Measurements from ENCODE around the gene PLAC8L1.

PLAC8L1 gene

DNA sequence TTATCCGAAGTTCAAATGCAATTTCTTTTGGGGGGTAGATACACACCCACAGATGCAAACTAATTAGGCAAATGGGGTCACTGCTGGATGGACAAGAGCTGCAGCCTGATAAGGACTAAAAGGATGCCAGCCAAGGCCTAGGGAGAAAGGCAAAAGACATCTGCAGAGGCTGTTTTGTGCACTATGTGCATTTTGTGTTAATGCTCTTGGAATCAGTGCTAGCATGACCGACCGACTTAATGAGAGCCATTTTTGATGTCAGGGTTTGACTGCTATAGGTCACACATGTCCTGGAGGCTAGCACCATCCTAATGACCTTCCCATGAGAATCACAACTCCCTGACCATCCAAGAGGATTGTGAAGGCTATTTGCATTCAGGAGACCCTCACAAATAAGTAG is 34.6 kb downstream of the PLAC8L1 start:
- no peak for FAIRE-seq
- TF ChIP-seq POLR2AphosphoS5 (IDR thresholded peaks at IDR 0.05; ENCODE audit: low read depth, low read length): no peak
- TF ChIP-seq PAX5 (IDR thresholded peaks at IDR 0.05; ENCODE audit: insufficient read depth, low read length, severe bottlenecking): no peak
- no peak for TF ChIP-seq POLR2A (IDR thresholded peaks at IDR 0.05; ENCODE audit: low read depth, low read length)
- TF ChIP-seq SPI1 (IDR thresholded peaks at IDR 0.05; ENCODE audit: low read depth, low read length): no peak
- TF ChIP-seq TAF1 (IDR thresholded peaks at IDR 0.05; ENCODE audit: low read depth, low read length): no peak
- TF ChIP-seq POU2F2 (IDR thresholded peaks at IDR 0.05; ENCODE audit: low read depth, low read length): no peak
- DNase-seq (ENCODE audit: insufficient read length, low spot score): no peak

GRCh38 chr5:146069780-146070099 is 35.6 kb downstream of the PLAC8L1 start:
- FAIRE-seq: peak; percentile 26
- TF ChIP-seq POU2F2 (IDR thresholded peaks at IDR 0.05; ENCODE audit: low read depth, low read length) (no peak), POLR2A (IDR thresholded peaks at IDR 0.05; ENCODE audit: low read depth, low read length) (no peak), POLR2AphosphoS5 (IDR thresholded peaks at IDR 0.05; ENCODE audit: low read depth, low read length) (no peak), SPI1 (IDR thresholded peaks at IDR 0.05; ENCODE audit: low read depth, low read length) (no peak; the same call in 1 of the 2 replicates), TAF1 (IDR thresholded peaks at IDR 0.05; ENCODE audit: low read depth, low read length) (no peak), PAX5 (IDR thresholded peaks at IDR 0.05; ENCODE audit: insufficient read depth, low read length, severe bottlenecking) (no peak)
- DNase-seq (ENCODE audit: insufficient read length, low spot score): no peak

DNA sequence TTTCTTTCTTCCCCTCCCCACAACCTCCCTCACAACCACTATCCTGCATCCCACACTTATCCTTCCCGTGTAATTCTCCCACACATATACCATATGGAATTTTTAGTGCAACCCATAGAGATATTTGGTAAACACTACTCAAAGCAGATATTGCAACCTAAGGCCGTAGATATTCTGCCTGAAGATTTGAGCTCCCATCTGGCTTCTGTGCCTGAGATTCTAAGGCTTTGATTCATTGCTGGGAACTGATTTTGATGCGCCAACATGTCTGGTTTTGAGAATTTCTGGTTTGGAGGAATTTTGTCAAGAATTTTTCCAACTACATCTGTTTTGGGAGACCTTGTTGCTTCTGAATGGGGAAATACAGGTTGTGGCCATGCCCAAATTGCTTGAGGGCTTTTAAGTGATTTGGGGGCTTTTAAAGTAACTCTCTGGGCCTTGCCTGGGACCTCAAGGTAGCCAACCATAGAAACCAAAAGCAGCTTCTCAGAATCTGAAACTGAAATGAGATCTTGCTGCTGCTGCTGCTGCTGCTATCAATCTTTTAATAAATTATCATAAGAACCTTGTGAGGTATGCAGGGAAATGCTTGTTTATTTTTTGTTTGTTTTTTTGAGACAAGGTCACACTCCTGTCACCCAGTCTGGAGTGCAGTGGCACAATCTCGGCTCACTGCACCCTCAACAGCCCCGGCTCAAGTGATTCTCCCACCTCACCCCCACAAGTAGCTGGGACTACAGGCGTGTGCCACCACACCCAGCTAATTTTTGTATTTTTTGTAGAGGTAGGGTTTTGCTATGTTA is 36.2 kb downstream of the PLAC8L1 start:
- no peak for TF ChIP-seq PAX5 (IDR thresholded peaks at IDR 0.05; ENCODE audit: insufficient read depth, low read length, severe bottlenecking)
- TF ChIP-seq SPI1 (IDR thresholded peaks at IDR 0.05; ENCODE audit: low read depth, low read length): no peak
- TF ChIP-seq TAF1 (IDR thresholded peaks at IDR 0.05; ENCODE audit: low read depth, low read length): no peak
- no peak for TF ChIP-seq POLR2A (IDR thresholded peaks at IDR 0.05; ENCODE audit: low read depth, low read length)
- TF ChIP-seq POLR2AphosphoS5 (IDR thresholded peaks at IDR 0.05; ENCODE audit: low read depth, low read length): no peak
- no peak for TF ChIP-seq POU2F2 (IDR thresholded peaks at IDR 0.05; ENCODE audit: low read depth, low read length)
- FAIRE-seq (no peak), DNase-seq (ENCODE audit: insufficient read length, low spot score) (peak; percentile 17)

DNA sequence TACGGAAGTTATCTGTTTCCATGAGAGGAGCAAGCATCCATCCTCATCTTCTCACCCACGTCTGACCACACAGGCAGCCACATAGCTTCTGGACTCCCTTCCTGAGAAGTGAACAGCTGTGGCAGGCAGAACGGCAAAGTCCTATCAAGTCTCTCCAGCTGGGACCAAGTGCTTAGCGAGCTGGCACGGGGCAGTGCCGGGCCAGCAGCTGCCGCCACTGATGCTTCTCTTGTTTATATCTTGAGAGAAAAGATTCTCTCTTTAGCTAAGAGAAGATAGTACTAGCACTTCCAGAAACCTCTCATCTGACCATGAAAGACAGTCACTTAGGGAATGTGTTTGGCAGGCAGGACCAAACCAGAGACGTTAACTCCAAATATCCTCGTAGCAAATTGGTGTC is 37.2 kb downstream of the PLAC8L1 start:
- no peak for TF ChIP-seq POLR2A (IDR thresholded peaks at IDR 0.05; ENCODE audit: low read depth, low read length)
- TF ChIP-seq POLR2AphosphoS5 (IDR thresholded peaks at IDR 0.05; ENCODE audit: low read depth, low read length): no peak
- TF ChIP-seq TAF1 (IDR thresholded peaks at IDR 0.05; ENCODE audit: low read depth, low read length): no peak
- no peak for TF ChIP-seq PAX5 (IDR thresholded peaks at IDR 0.05; ENCODE audit: insufficient read depth, low read length, severe bottlenecking)
- TF ChIP-seq POU2F2 (IDR thresholded peaks at IDR 0.05; ENCODE audit: low read depth, low read length): no peak
- TF ChIP-seq SPI1 (IDR thresholded peaks at IDR 0.05; ENCODE audit: low read depth, low read length): no peak
- FAIRE-seq (no peak), DNase-seq (ENCODE audit: insufficient read length, low spot score) (no peak)

GRCh38 chr5:146066968-146067367 is 38.4 kb downstream of the PLAC8L1 start:
- no peak for TF ChIP-seq POU2F2 (IDR thresholded peaks at IDR 0.05; ENCODE audit: low read depth, low read length)
- no peak for TF ChIP-seq PAX5 (IDR thresholded peaks at IDR 0.05; ENCODE audit: insufficient read depth, low read length, severe bottlenecking)
- no peak for TF ChIP-seq SPI1 (IDR thresholded peaks at IDR 0.05; ENCODE audit: low read depth, low read length)
- TF ChIP-seq POLR2AphosphoS5 (IDR thresholded peaks at IDR 0.05; ENCODE audit: low read depth, low read length): no peak
- TF ChIP-seq TAF1 (IDR thresholded peaks at IDR 0.05; ENCODE audit: low read depth, low read length): no peak
- no peak for TF ChIP-seq POLR2A (IDR thresholded peaks at IDR 0.05; ENCODE audit: low read depth, low read length)

DNA sequence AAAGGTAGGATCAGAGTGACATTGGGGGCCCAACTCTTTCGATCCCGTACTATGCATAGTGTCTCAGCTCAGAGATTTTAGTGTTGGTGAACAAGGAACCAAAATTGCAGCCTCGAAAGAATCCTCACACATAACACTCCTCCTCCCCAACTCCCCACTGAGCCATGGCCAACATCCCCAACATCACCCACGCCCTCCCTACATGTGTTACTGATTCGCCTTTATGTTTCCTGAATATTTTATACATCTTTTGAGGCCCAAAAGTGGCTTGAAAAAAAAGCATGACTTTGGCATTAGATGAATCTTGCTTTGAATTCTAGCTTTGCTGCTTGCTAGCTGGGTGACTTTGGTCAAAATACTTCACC is 45.2 kb downstream of the PLAC8L1 start:
- DNase-seq (ENCODE audit: insufficient read length, low spot score): no peak
- no peak for TF ChIP-seq SPI1 (IDR thresholded peaks at IDR 0.05; ENCODE audit: low read depth, low read length)
- no peak for TF ChIP-seq POLR2A (IDR thresholded peaks at IDR 0.05; ENCODE audit: low read depth, low read length)
- no peak for TF ChIP-seq POLR2AphosphoS5 (IDR thresholded peaks at IDR 0.05; ENCODE audit: low read depth, low read length)
- no peak for TF ChIP-seq POU2F2 (IDR thresholded peaks at IDR 0.05; ENCODE audit: low read depth, low read length)
- no peak for FAIRE-seq

More at GRCh38 chr5:146066968-146067367, 38.4 kb downstream of the PLAC8L1 start:
- no peak for FAIRE-seq
- no peak for DNase-seq (ENCODE audit: insufficient read length, low spot score)

- TF ChIP-seq POLR2AphosphoS5 (IDR thresholded peaks at IDR 0.05; ENCODE audit: low read depth, low read length) (no peak), POU2F2 (IDR thresholded peaks at IDR 0.05; ENCODE audit: low read depth, low read length) (no peak), POLR2A (IDR thresholded peaks at IDR 0.05; ENCODE audit: low read depth, low read length) (no peak), PAX5 (IDR thresholded peaks at IDR 0.05; ENCODE audit: insufficient read depth, low read length, severe bottlenecking) (no peak), SPI1 (IDR thresholded peaks at IDR 0.05; ENCODE audit: low read depth, low read length) (no peak), TAF1 (IDR thresholded peaks at IDR 0.05; ENCODE audit: low read depth, low read length) (no peak)
- DNase-seq (ENCODE audit: insufficient read length, low spot score) (no peak), FAIRE-seq (no peak)
These were observed 45.7 kb downstream of the PLAC8L1 start for GRCh38 chr5:146059460-146060220.

DNA sequence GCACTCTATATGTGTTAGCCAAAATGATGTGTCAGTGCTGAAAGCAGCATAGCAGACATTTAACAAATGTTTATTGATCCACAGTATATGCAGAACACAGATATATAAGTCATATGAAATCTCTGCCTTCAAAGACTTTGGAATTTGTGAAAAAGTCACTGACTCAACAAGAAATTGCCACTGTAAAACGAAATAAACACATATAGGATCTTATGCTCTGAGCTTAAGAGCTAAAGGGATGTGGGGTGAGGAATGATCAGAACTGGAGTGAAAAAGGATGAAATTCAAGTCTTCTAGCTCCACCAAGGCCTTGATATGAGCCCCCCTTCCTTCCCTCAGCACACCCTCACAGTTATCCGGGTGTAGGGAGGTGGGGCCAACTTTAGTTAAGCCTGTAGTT is 49.9 kb downstream of the PLAC8L1 start:
- TF ChIP-seq POLR2AphosphoS5 (IDR thresholded peaks at IDR 0.05; ENCODE audit: low read depth, low read length): no peak
- TF ChIP-seq SPI1 (IDR thresholded peaks at IDR 0.05; ENCODE audit: low read depth, low read length): no peak
- no peak for TF ChIP-seq POU2F2 (IDR thresholded peaks at IDR 0.05; ENCODE audit: low read depth, low read length)
- TF ChIP-seq PAX5 (IDR thresholded peaks at IDR 0.05; ENCODE audit: insufficient read depth, low read length, severe bottlenecking): no peak
- no peak for TF ChIP-seq POLR2A (IDR thresholded peaks at IDR 0.05; ENCODE audit: low read depth, low read length)
- TF ChIP-seq TAF1 (IDR thresholded peaks at IDR 0.05; ENCODE audit: low read depth, low read length): no peak
- no peak for FAIRE-seq
- no peak for DNase-seq (ENCODE audit: insufficient read length, low spot score)

- no peak for TF ChIP-seq SPI1 (IDR thresholded peaks at IDR 0.05; ENCODE audit: low read depth, low read length)
- TF ChIP-seq POLR2A (IDR thresholded peaks at IDR 0.05; ENCODE audit: low read depth, low read length): no peak
- no peak for DNase-seq (ENCODE audit: insufficient read length, low spot score)
- FAIRE-seq: no peak
These were observed 52.6 kb downstream of the PLAC8L1 start for GRCh38 chr5:146052780-146053179.

Data from GM12891 (cell line).